ENCODE measurements around the gene ANAPC5. TPM values are rescaled to one million over a fixed set of nuclear protein-coding genes. Genes with fewer than 3 reads are reported as not detected.

The ANAPC5 gene
- polyA plus RNA-seq, 4 donors, result 141 to 185 (median 151) TPM

DNA sequence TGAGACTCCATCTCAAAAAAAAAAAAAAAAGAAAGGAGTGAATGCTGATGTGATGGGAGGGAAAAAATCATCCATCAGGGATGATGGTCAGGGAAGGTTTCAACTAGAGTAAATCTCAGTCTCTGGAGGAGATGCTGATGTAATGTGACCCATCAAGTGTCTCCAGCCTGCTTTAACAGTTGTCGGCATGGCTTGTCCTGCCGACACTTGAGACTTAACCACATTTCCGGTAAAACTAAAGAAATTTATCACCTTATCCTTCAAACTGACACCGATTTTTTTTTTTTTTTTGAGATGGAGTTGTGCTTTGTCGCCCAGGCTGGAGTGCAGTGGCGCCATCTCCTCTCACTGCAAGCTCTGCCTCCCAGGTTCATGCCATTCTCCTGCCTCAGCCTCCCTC is 21.5 kb upstream of the ANAPC5 start:
- DNase-seq (ENCODE audit: low read depth in 4 of 4, low spot score in 3 of 4), result no peak

DNA sequence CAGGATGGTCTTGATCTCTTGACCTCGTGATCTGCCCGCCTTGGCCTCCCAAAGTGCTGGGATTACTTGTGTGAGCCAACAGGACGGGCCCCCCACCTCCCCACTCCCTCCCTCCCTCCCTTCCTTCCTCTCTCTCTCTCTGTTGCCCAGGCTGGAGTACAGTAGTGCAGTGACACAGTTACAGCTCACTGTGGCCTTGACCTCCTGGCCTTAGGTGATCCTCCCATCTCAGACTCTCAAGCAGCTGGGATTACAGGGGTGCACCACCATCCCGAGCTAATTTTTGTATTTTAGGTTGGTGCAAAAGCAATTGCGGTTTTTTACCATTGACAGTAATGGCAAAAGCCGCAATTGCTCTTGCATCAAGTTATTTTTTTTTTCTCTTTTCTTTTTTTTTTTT is 19.2 kb upstream of the ANAPC5 start:
- DNase-seq (ENCODE audit: low read depth in 4 of 4, low spot score in 3 of 4), result no peak

DNA sequence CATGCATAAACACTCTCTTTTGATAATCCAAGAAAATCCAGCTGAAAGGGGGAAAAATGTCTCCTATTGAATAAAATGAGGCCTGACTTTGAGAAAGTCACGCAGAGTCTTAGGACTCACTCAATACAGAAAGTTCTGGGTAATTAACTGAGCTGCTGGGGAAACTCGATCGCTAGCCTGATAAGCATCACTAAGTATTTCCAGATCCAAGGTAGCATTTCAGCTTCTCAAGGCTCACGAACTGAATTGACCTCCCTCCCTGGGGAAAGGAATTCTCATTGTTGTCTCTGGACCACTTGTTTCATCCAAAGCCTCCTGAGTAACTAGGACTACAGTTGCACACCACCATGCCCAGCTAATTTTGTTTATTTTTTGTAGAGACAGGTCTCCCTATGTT is 13.8 kb upstream of the ANAPC5 start:
- DNase-seq (ENCODE audit: low read depth in 4 of 4, low spot score in 3 of 4), result no peak

DNA sequence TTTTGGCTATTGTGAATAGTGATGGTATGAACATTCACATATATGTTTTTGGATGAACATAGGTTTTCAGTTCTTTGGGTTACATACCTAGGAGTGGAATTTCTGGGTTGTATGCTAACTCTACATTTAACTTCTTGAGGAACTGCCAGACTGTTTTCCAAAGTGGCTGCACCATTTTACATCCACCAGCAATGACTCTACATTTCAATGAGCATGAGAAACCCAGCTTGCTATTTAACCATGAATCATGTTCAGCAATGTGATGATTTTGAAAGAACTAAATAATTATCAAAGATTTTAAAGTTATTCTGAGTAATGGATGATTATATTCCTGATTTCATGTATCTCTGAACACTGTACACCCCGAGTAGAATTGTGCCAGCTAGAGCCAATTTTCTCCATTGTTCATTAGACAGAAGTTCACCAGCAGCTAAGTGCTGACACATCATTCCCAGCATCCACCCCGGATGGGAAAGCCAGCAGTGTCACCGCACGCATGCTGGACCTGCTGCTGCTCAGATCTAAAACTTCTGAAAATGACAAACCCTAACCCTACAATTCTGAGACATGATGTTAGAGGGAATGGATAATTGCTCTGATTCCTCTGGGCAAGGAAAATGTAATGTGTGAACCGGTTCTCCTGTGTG is 13.3 kb upstream of the ANAPC5 start:
- no peak for DNase-seq (ENCODE audit: low read depth in 4 of 4, low spot score in 3 of 4)

DNA sequence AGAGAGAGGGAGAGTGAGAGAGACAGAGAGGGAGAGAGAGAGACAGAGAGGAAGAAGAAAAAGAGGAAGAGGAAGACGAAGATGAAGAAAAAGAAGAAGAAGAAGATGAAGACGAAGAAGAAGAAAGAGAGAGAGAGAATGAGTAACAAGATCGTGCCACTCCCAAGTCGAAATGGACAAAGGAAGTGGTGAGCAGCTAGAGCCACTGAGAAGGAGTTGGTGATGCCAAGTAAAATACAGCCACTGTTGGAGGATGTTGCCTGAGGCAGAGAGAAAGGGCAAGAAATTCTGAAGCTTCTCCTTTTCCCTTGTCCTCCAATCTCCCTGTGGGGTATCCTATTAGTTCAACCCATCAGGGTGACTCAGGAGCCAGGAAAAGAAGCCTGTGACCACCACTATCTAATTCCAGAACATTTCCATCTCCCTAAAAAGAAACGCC is 12.5 kb upstream of the ANAPC5 start:
- DNase-seq (ENCODE audit: low read depth in 4 of 4, low spot score in 3 of 4), result no peak

DNA sequence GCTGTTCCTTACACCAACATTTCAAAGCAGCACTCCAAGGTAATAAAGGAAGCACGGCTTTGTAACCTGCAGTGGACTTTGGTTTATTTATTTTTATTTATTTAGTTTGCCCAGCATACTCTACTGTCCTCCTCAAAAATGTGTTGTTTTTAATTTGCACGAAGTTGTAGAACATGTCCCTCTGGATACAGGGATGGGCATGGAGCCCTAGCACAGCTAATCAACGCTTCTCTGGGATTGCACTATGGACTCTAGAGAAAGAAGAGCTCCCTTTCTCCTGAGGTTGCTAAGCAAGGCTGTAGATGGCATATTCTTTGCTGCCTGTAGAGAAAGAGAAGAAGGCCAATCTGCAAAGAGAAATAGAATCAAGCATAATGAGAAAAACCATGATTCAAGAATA is 5.9 kb upstream of the ANAPC5 start:
- no peak for DNase-seq (ENCODE audit: low read depth in 4 of 4, low spot score in 3 of 4)

DNA sequence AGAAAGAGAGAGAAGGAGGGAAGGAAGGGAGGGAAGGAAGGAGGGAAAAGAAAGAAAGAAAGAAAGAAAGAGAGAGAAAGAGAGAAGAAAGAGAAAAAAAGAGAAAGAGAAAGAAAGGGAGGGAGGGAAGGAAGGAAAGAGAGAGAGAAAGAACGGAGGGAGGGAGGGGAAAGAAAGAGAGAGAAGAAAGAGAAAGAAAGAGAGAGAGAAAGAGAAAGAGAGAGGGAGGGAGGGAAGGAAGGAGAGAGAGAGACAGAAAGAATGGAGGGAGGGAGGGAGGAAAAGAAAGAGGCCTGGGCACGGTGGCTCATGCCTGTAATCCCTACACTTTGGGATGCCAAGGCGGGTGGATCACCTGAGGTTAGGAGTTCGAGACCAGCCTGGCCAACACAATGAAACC is 5.1 kb upstream of the ANAPC5 start:
- no peak for DNase-seq (ENCODE audit: low read depth in 4 of 4, low spot score in 3 of 4)

DNA sequence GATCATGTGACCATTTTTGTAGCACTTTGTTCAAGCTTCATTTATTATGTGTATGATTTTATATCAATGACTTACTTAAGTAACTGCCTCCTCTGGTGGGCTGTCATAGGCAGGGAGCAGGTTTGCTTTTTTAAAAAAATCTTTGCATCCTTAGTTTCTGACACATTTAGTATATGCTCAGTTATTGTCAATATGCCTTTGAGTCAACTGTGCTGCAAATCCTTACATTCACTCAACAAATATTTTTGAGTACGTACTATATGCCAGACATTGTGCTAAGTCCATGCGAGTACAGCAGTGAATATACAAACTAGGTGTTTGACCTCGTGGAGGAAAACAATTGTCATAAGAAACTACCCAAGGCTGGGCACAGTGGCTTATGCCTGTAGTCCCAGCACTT is 4.4 kb upstream of the ANAPC5 start:
- no peak for DNase-seq (ENCODE audit: low read depth in 4 of 4, low spot score in 3 of 4)

DNA sequence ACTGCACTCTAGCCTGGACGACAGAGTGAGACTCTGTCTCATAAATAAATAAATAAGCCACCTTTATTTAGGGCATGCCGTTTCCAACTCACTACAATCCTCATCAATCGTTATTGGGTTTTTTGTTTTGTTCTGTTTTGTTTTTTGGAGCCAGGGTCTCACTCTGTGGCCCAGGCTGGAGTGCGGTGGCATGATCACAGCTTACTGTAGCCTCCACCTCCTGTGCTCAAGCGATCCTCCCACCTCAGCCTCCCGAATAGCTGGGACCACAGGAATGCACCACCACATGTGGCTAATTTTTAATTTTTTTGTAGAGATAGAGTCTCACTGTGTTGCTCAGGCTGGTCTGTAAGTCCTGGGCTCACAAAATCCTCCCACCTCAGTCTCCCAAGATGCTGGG is 3.6 kb upstream of the ANAPC5 start:
- DNase-seq (ENCODE audit: low read depth in 4 of 4, low spot score in 3 of 4), result no peak

DNA sequence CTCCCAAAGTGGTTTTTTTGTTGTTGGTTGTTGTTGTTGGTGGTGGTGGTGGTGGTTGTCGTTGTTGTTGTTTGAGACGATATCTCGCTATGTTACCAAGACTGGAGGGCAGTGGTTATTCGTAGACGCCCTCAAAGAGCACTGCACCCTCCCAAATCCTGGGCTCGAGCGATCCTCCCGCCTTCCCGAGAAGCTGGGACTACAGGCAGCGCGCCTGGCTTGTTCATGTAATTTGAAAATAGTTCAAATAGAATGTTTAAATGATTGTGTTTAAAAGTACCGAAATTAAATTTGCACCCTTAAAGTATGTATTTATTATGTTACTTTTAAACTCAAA is 439 bp upstream of the ANAPC5 start:
- no peak for DNase-seq (ENCODE audit: low read depth in 4 of 4, low spot score in 3 of 4)

DNA sequence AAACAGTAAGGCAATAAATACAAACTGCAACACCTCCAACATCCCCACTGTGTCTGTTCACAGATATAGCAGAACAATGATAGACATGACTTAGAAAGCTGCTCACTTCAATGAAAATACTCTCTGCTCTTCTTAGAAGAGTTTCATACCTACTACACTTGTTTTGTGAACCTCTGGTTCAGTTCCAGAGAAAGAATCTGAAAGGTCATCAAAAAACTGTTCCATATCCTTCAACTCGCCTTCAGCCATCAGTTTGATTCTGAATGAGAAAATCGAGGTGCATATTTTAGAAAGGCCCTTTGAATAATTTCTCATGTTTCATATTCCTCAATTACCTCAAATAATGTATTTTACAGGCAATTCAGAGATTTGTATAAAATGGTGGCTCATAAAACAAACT is 5.5 kb downstream of the ANAPC5 start:
- no peak for DNase-seq (ENCODE audit: low read depth in 4 of 4, low spot score in 3 of 4)

DNA sequence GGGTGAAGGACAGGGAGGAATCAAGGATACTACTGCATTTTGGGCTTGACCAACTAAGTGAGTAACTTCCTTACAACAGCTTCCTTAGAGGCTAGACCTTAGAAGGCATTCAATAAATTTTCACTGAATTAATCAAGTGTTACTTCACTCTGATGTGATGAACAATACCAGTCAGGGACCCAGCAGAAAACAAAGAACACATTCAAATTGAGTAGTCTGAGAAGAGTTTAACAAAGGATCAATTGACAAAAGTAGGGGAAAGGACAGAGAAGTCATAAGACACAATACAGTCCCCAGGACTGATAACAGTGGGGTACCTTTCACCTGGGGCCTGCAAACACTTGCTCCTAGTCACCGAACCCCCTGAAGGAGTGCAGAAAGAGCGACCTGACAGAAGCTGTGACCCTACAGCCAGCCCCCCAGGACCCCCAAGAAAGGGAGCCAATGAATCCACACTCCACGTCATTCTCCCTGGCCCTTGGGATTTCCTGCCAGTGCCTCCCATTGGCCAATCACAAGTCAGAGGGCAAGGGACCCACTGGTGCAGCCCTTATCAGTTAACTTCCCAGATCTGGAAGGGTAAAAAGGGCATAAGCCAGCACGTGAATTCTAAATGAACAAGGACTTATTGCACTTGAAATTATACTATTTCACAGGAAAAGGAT is 6.9 kb downstream of the ANAPC5 start:
- DNase-seq (ENCODE audit: low read depth in 4 of 4, low spot score in 3 of 4), result no peak

DNA sequence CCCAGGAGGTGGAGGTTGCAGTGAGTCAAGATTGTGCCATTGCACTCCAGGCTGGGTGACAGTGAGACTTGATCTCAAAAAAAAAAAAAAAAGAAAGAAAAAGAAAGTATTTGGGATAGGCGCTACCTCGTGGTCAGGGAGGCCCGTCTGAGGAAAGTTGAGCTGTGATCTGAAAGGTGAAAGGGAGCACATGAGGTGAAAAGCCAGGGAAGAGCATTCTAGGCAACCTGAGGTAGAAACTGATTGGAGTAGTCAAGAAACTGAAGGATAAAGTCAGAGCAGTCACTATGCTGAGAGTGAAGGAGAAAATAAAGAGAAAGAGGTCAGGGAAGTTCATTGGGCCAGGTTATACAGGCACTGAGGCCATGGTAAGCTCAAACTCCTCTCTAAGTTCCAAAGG is 7.7 kb downstream of the ANAPC5 start:
- no peak for DNase-seq (ENCODE audit: low read depth in 4 of 4, low spot score in 3 of 4)

DNA sequence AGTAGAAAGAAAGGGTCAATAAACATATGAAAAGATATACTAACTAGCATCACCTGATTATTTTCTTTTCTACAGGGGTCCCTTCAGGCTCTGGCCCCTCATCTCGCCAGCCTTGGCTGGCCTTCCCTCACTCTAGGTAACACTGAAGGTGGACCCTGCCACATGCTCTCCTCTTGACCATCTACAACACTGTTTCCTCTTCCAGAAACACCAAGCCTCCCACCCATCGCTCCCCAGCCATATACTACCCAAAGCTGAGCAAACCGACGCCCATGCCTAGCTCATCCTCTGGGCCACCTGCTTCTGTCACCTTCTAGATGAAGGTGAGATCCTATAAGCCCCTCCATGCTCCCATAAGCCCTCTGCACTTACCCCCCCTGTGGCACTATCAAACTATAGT is 14.8 kb downstream of the ANAPC5 start:
- DNase-seq (ENCODE audit: low read depth in 4 of 4, low spot score in 3 of 4), result no peak

DNA sequence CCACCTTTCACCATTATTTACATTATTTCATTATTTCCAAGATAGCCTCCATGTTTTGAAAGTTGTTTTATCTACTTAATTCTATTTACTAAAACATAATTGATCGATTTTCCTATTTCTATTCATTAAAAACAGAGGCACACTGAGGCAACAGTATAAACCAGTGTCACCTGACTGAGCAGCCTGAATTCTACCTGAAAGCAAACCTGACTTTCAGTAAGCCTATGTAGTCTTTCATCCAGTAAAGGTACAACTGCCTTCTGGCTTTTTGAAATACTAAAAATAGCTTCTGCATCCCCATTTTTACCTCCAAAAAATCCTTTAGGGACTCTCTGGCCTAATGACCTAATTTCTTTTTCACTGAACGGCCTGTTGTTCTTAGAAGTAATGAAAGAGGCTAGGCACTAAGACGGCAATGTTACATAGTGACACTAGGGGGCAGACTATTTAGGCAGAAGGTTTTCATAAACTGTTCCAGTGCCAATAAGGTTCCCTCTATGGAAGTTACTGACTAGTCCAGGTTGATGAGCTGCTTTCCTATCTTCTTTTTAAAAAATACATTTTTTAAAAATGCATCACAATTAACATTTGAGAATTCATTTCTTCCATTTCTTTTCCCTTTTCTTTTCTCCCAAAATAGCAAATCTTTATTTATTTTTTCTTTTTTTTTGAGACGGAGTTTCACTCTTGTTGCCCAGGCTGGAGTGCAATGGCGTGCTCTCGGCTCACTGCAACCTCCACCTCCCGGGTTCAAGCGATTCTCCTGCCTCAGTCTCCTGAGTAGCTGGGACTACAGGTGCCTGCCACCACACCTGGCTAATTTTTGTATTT is 17.5 kb downstream of the ANAPC5 start:
- DNase-seq (ENCODE audit: low read depth in 4 of 4, low spot score in 3 of 4), result peak in 2 of 4 donors; percentile 22 to 47

DNA sequence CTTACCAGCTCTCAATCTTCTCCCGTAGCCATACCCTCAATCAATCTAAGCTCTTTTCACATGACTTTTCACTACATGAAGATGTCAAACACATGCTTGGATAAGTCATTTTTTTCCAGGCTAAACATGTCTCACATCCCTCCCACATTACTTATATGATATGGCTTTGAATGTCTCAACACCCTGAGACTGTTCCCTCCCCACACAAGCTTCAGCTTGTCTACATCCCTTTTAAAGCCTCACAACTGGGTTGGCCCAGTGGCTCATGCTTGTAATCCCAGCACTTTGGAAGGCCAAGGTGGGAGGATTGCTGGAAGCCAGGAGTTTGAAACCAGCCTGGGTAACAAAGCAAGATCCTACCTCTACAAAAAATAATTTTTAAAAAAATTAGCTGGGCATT is 18.5 kb downstream of the ANAPC5 start:
- no peak for DNase-seq (ENCODE audit: low read depth in 4 of 4, low spot score in 3 of 4)

DNA sequence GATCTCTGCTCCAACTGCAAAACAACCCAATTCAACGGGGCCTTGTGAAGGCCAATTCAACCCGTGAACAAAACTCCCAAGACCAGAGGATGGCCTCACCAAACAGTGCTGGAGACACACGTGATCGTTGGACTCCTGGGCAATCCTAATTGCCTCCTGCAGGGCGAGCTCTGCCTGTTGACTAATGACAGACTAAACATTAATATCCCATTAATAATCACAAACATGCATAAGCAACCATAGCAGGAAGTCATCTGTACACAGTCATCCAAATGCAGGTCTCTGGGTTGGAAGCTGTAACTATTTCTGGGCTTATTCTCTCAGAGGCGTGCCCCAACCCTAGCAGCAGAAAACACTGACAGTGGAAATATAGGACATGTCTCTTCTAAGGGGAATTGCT is 21.0 kb downstream of the ANAPC5 start:
- DNase-seq (ENCODE audit: low read depth in 4 of 4, low spot score in 3 of 4), result no peak

DNA sequence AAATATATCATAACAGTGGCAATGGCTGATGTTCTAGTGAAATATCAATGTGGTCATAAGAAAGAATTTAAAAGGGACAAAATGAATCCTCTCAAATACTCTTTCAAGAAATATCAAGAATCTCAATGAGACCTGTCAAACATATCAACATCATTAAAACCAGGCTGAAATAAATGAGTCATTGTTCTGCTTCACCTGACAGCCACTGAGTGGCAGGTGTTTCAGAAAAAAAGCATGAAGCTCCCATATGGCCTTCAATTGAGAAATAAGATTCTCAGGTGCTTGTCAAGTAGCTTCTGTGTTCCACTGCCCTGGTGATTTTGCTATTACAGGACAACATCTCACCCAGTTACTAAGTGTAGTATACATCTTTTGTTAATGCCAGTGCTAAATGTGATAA is 21.5 kb downstream of the ANAPC5 start:
- DNase-seq (ENCODE audit: low read depth in 4 of 4, low spot score in 3 of 4), result no peak

DNA sequence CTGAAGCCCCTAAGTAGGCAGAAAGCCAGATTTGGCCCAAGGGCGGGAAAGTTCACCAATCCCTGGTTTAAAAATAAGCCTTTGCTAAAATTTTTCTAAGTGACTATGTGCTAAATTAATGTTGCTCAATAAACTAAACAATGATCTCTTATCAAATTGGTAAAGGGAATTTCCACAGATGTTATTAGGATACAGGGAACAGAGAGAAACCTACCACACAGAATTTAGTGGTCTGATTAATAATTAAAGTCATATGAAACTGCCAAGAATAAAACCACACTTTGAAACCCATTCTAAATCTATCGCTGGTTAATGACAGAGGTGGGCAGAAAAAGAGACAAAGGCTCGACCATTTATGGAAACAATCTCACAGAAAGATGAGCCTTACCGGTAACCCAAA is 22.0 kb downstream of the ANAPC5 start:
- DNase-seq (ENCODE audit: low read depth in 4 of 4, low spot score in 3 of 4), result no peak

DNA sequence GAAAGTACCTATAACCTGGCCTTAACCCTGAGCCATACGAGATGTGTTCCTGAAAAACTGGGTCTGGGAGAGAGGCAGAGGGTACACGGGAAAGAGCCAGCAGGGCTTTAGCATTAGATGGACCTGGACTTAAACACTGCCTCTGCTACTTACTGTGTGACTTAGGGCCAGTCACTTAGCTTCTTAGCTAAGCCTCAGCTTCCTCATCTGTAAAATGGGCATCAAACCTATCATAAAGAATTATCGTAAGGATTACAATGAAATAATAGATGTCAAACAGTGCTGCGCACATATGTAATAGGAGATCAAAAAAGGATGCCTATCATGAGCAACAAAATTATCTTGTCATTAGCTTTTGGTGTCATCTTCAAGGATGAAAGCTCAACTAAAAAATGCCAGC is 23.6 kb downstream of the ANAPC5 start:
- DNase-seq (ENCODE audit: low read depth in 4 of 4, low spot score in 3 of 4), result no peak

DNA sequence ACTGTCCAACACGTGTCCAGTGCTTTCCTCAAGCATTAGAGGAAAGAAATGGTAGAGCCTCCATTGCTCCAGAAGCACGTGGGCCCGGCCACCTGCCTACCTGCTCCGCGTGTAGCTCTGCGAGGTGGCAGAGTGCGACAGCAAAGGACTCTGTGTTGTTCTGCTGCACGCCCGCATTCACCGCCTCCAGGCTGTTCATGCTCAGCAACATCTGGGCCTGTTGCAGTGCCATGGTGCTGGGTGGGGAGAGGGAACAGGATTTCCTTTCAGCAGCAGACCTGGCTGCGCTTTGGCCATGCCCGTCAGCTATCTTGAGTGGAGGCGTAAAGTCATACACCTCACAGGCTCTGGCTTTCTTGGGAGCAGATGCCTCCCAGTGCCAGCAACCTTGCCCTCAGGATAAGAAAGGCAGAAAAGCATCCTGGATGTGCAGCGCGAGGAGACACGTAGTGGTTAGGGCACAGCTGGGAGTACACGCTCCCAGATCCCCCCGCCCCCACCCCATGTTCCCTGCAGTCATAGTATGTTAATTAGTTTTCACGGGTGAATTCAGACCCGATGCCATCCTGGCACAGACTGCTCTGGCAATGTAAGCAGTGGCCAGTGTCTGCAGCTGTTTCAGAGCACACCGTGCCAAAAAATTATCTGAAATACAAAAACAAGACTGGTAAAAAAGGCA is 25.1 kb downstream of the ANAPC5 start:
- no peak for DNase-seq (ENCODE audit: low read depth in 4 of 4, low spot score in 3 of 4)
